Brain microvascular endothelial cell (primary cell): ENCODE data around the gene KLF13.

ENCODE experiments used
- DNase-seq: peaks from one replicate; pipeline ENCODE4 v3.0.0-alpha.2; 2020
- H3K27ac ChIP-seq: fragments of 250-450 bp; sonication (Bioruptor Pico); 2 replicates; pipeline ENCODE4 v1.5.1; 2020; ENCODE audit warnings: mild to moderate bottlenecking, moderate library complexity
- H3K27me3 ChIP-seq: fragments of 250-450 bp; sonication (Bioruptor Pico); replicated peaks from 2 replicates; pipeline ENCODE4 v1.5.1; 2020; ENCODE audit warnings: mild to moderate bottlenecking
- H3K36me3 ChIP-seq: fragments of 250-450 bp; sonication (Bioruptor Pico); replicated peaks from 2 replicates; pipeline ENCODE4 v1.5.1; 2020; ENCODE audit warnings: mild to moderate bottlenecking
- H3K4me3 ChIP-seq: 2 replicates; pipeline ENCODE4 v1.5.1; 2011; ENCODE audit warnings: low read depth, mild to moderate bottlenecking, control low read depth, low read length, moderate library complexity
- CTCF ChIP-seq: IDR thresholded peaks from 2 replicates; pipeline ENCODE4 v1.5.1; 2011; ENCODE audit warnings: low read depth, mild to moderate bottlenecking, moderate library complexity, low read length, control low read depth, inconsistent platforms; ENCODE audit errors: missing control alignments
- in situ Hi-C: cut with HindIII; loops from 2 replicates; pipeline ENCODE4 v1.10.0; 2017; ENCODE audit warnings: low sequenced_read_pairs, low pct_ligation_motif_present

Gene KLF13

GRCh38 chr15:31427411-31427810 lies 100.8 kb downstream of the KLF13 start:
- no peak for TF ChIP-seq CTCF
- no peak overlapping the region for H3K27ac ChIP-seq
- no peak overlapping the region for H3K4me3 ChIP-seq
- no peaks in the 10 kb centered on the region for H3K27me3 ChIP-seq
- no peak for DNase-seq
- in situ Hi-C loops = no loop called here
- H3K36me3 ChIP-seq = no peaks in the 10 kb centered on the region
